Melanocyte of skin (primary cell): ENCODE measurements around the gene HCST. TPM values are rescaled to one million over a fixed set of nuclear protein-coding genes. Genes with fewer than 3 reads are reported as not detected.

Experiments used
- small RNA-seq, 2 donors: library from RNA; depleted of rRNA; stranded (forward); fragments of <200 nt; gene quantifications; one replicate each; pipeline ENCODE3, GENCODE V24; 2012
- total RNA-seq, 2 donors: library from RNA; depleted of rRNA; stranded (reverse); fragments of >200 nt; gene quantifications; 2 replicates each; pipeline ENCODE4 v1.2.3, GENCODE V29; 2012

The HCST gene, protein sequence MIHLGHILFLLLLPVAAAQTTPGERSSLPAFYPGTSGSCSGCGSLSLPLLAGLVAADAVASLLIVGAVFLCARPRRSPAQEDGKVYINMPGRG
- under 1 TPM in 1 of 2 donors, not detected in 1; 1.00 TPM for total RNA-seq

DNA sequence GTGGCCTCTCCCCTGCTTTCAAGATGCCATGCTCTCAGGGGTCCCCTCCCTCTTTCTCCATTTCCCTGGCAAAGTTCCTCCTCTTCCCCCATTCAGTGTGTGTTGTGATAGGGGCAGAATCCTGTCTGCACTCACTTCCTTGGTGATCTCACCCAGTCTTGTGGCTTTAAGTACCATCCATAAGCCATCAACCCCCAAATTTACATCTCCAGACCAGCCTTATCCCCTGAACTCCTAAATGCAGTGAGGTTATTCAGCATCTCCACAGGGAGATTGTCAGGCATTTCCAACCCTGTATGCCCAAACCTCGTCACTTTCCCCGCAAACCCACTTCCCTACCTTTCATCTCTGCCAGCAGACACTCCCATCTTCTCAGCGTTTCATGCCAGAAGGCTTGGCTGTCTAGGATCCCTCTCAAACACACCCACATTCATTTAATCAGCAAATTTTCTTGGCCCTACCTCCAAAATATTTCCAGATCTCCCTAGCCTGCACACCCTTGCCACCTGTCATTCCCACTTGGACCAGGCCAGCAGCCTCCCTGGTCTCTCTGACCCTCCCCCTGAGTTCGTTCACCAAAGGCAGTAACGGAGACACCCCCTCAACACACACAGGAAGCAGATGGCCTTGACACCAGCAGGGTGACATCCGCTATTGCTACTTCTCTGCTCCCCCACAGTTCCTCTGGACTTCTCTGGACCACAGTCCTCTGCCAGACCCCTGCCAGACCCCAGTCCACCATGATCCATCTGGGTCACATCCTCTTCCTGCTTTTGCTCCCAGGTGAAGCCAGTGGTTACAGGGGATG lies at the start of gene HCST:
Gene HCST (plus strand): TSS at position 676 of the 808 bp plus-strand sequence. CDS start 65 bp downstream, at position 741.

GRCh38 chr19:35856546-35857149 lies 45.7 kb upstream of the HCST start, which contains the start of gene KIRREL2:
Gene KIRREL2, plus strand, starts transcription at chr19:35856911. Its CDS starts 209 bp downstream, at chr19:35857120.

DNA sequence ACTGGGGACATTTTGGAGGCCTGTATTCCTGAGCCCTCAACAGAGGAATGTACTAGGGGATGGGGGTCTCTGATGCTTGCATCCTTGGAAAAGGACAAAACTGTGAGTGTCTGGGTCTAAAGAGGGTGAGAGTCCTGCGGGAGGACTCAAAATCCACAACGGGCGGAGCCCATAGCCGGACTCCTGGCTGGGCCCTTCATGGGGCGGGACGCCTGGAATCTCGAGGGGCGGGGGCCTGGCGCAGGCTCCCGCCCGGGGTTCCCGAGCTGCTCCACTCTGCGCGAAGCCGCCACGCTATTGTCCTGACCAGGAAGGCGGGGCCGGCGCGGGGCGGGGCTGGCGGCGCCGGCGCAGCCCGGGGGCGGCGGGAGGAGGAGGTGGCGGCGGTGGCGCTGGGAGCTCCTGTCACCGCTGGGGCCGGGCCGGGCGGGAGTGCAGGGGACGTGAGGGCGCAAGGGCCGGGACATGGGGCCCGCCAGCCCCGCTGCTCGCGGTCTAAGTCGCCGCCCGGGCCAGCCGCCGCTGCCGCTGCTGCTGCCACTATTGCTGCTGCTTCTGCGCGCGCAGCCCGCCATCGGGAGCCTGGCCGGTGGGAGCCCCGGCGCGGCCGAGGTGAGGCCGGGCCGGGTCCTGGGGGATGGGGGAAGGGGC lies 34.0 kb upstream of the HCST start, which contains the start of gene APLP1:
Gene APLP1 (plus strand): TSS at position 403 of the 651 bp plus-strand sequence. CDS start 63 bp downstream, at position 466.

DNA sequence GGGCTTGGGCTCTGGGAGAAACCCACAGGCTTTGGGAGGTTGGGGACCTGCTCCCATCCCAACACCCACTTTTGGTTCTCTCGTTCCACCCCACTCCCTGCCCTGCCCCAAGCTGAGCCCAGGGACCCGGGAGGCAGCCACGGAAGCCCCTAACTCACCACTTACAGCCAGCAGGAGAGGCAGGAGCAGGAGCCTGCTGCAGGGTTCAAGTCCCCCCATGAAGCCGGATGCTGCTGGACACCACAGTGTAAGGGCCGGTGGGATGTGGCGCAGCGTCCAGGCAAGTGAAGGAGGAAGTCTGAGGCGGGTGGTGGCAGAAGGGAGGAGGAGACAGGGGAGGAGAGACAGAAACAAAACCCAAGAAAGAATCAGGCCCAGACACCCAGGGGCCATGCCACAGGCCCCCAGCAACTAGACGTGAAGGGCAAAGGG lies 5.7 kb downstream of the HCST start, which contains the start of gene TYROBP:
Gene TYROBP (minus strand): TSS at position 286 of the 432 bp plus-strand sequence. CDS start 67 bp downstream, at position 219.

GRCh38 chr19:35935911-35936737 lies 33.8 kb downstream of the HCST start, which contains the start of gene LRFN3:
Gene LRFN3, plus strand, starts transcription at chr19:35936374. Its CDS starts 3,052 bp downstream, at chr19:35939426.

Small RNAs within 50 kb of the gene (small RNA-seq; reads per million reads assigned to genes)
- gene RN7SL402P, result 0 reads per million in 2 donors

Other genes with a start within 250 kb of the HCST start
- gene UPK1A, start 236.0 kb upstream of the HCST start, total RNA-seq, result not detected
- not detected for gene ZBTB32, start 198.0 kb upstream of the HCST start, total RNA-seq
- gene KMT2B, start 184.5 kb upstream of the HCST start, total RNA-seq, result 1 to 10 TPM; 7.6 to 8.3 TPM
- 1 to 10 TPM in 1 of 2 donors, under 1 TPM in 1; 0.69 to 3.3 TPM for gene IGFLR1, start 160.1 kb upstream of the HCST start, total RNA-seq
- 1 to 10 TPM; 2.8 to 6.0 TPM for gene U2AF1L4, start 157.1 kb upstream of the HCST start, total RNA-seq
- 10 to 100 TPM; 14.8 to 19.3 TPM for gene PSENEN, start 156.9 kb upstream of the HCST start, total RNA-seq
- 10 to 100 TPM; 11.0 to 13.1 TPM for gene LIN37, start 154.0 kb upstream of the HCST start, total RNA-seq
- 1 to 10 TPM in 1 of 2 donors, under 1 TPM in 1; 0.67 to 1.7 TPM for gene HSPB6, start 145.5 kb upstream of the HCST start, total RNA-seq
- gene PROSER3, start 144.4 kb upstream of the HCST start, total RNA-seq, result 1 to 10 TPM; 5.5 to 9.0 TPM
- 1 to 10 TPM; 1.3 to 7.9 TPM for gene ARHGAP33, start 127.0 kb upstream of the HCST start, total RNA-seq
- not detected for gene PRODH2, start 89.7 kb upstream of the HCST start, total RNA-seq
- gene NPHS1, start 50.0 kb upstream of the HCST start, total RNA-seq, result not detected
- gene KIRREL2, start 45.6 kb upstream of the HCST start, total RNA-seq, result under 1 TPM; 0.33 to 0.34 TPM
- gene APLP1, start 34.0 kb upstream of the HCST start, total RNA-seq, result 1 to 10 TPM in 1 of 2 donors, under 1 TPM in 1; under 0.01 to 2.1 TPM
- 10 to 100 TPM in 1 of 2 donors, 1 to 10 TPM in 1; 3.1 to 20.6 TPM for gene NFKBID, start 2.0 kb upstream of the HCST start, total RNA-seq
- not detected for gene TYROBP, start 5.8 kb downstream of the HCST start, total RNA-seq
- gene LRFN3, start 33.8 kb downstream of the HCST start, total RNA-seq, result 1 to 10 TPM; 5.2 to 5.7 TPM
- 10 to 100 TPM in 1 of 2 donors, 1 to 10 TPM in 1; 9.6 to 20.6 TPM for gene SDHAF1, start 92.7 kb downstream of the HCST start, total RNA-seq
- gene SYNE4, start 106.3 kb downstream of the HCST start, total RNA-seq, result under 1 TPM in 1 of 2 donors, not detected in 1; under 0.01 TPM
- gene ALKBH6, start 111.7 kb downstream of the HCST start, total RNA-seq, result 10 to 100 TPM; 28.6 to 29.0 TPM
- 1 to 10 TPM; 2.0 to 3.1 TPM for gene CLIP3, start 130.3 kb downstream of the HCST start, total RNA-seq
- gene THAP8, start 151.8 kb downstream of the HCST start, total RNA-seq, result 1 to 10 TPM; 2.7 to 4.1 TPM
- 10 to 100 TPM in 1 of 2 donors, 1 to 10 TPM in 1; 6.2 to 16.3 TPM for gene WDR62, start 152.4 kb downstream of the HCST start, total RNA-seq
- not detected for gene OVOL3, start 208.6 kb downstream of the HCST start, total RNA-seq
- gene POLR2I, start 212.3 kb downstream of the HCST start, total RNA-seq, result 10 to 100 TPM; 37.5 to 72.3 TPM
- 100 to 1,000 TPM; 123 to 168 TPM for gene TBCB, start 212.9 kb downstream of the HCST start, total RNA-seq
- 100 to 1,000 TPM; 255 to 283 TPM for gene CAPNS1, start 237.5 kb downstream of the HCST start, total RNA-seq
- 1 to 10 TPM in 1 of 2 donors, under 1 TPM in 1; 0.33 to 2.1 TPM for gene COX7A1, start 249.9 kb downstream of the HCST start, total RNA-seq